ENCODE measurements around the gene ULK2. TPM values are rescaled to one million over a fixed set of nuclear protein-coding genes. Genes with fewer than 3 reads are reported as not detected.

The ULK2 gene
- total RNA-seq, 4 donors from 2014 or later: 31.6 to 54.8 (median 45.9) TPM

DNA sequence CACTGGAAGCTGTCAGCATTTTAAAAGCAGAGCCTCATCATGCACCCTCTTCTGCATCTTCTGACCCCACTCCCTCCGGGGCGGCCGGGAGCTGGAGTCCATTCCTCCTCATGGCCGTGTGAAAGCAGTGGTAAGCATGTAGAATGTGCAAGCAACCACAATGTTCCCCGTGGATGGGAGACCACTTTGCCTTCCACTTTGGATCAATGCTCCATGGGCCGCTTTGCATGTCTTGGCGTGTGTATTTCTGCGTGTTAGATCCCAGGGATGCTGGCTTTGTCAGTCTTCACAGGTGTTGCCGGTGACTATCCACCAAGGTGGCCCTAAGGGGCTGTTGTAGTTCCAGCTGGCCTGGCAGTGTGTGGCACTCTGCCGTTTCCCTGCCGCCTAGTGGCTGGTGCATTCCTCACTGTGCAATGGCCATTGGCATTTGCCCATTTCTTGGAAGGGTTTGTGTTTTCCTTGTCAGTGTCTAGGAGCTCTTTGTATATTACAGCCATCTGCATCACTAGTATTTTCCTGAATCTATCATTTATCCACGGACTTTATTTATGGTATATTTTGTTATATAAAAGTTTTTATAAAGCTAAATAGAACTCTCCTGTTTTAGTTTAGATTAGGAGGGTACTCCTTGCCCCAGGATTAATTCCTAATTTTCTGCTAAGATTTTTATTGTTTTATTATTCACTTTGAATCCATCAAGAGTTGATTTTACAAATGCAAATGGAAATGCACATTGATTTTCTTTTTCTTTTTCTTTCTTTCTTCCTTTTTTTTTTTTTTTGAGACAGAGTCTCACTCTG lies 113.9 kb downstream of the ULK2 start:
- Histone ChIP-seq H3K27me3 (no peaks in the 10 kb centered on the region), H3K27ac (no peak overlapping the region), H3K9me3 (no peaks in the 10 kb centered on the region), H3K36me3 (no peaks in the 10 kb centered on the region), H3K4me3 (no peak overlapping the region), H3K4me1 (peaks cover 0 to 17% (median 6%) of the 10 kb centered on the region in 4 donors)
- DNase-seq (ENCODE audit: low spot score in 2 of 2): no peak
- TF ChIP-seq EP300 (IDR thresholded peaks at IDR 0.05): no peak
- TF ChIP-seq, protein P1, sequence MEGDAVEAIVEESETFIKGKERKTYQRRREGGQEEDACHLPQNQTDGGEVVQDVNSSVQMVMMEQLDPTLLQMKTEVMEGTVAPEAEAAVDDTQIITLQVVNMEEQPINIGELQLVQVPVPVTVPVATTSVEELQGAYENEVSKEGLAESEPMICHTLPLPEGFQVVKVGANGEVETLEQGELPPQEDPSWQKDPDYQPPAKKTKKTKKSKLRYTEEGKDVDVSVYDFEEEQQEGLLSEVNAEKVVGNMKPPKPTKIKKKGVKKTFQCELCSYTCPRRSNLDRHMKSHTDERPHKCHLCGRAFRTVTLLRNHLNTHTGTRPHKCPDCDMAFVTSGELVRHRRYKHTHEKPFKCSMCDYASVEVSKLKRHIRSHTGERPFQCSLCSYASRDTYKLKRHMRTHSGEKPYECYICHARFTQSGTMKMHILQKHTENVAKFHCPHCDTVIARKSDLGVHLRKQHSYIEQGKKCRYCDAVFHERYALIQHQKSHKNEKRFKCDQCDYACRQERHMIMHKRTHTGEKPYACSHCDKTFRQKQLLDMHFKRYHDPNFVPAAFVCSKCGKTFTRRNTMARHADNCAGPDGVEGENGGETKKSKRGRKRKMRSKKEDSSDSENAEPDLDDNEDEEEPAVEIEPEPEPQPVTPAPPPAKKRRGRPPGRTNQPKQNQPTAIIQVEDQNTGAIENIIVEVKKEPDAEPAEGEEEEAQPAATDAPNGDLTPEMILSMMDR (IDR thresholded peaks at IDR 0.05): peak in 4 of 5 experiments; percentile 29 to 43 (median 32)
- WGBS, 2 donors: 71 to 76% methylated on average over 12 of the region's 12 CpGs

DNA sequence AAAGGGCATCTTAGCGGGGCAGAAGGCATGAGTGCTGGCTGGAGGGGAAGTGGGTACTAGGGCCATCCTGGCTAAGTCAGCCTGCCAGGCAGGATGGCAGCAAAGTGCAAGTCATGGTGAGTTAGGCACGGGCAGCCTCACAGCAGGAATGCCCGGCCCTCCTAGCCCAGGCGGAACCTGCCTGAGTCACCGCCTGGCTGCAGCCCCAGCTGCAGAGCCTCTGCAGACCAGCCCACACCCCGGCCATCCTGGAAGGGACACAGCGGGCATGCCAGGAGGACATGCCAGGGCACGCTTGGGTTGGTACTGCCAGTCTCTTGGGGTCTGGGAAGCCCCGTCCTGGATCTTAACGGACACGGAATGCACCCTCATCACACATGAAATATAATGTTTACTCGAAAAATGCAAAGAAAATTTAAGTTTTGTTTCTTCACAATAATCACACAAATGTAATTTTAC lies 114.7 kb downstream of the ULK2 start:
- 44 to 67% methylated on average over 9 to 12 of the region's 12 CpGs for WGBS, 2 donors
- Histone ChIP-seq H3K36me3 (no peaks in the 10 kb centered on the region), H3K4me1 (peaks cover 0 to 25% (median 9%) of the 10 kb centered on the region in 4 donors), H3K27me3 (no peaks in the 10 kb centered on the region), H3K27ac (peak overlapping the region in 3 of 4 donors; percentile 21 to 75 (median 55)), H3K9me3 (no peaks in the 10 kb centered on the region), H3K4me3 (no peak overlapping the region)
- no peak for DNase-seq (ENCODE audit: low spot score in 2 of 2)
- TF ChIP-seq, protein P1 (IDR thresholded peaks at IDR 0.05): no peak
- TF ChIP-seq EP300 (IDR thresholded peaks at IDR 0.05): no peak
- no peak for TF ChIP-seq POLR2A (IDR thresholded peaks at IDR 0.05)

DNA sequence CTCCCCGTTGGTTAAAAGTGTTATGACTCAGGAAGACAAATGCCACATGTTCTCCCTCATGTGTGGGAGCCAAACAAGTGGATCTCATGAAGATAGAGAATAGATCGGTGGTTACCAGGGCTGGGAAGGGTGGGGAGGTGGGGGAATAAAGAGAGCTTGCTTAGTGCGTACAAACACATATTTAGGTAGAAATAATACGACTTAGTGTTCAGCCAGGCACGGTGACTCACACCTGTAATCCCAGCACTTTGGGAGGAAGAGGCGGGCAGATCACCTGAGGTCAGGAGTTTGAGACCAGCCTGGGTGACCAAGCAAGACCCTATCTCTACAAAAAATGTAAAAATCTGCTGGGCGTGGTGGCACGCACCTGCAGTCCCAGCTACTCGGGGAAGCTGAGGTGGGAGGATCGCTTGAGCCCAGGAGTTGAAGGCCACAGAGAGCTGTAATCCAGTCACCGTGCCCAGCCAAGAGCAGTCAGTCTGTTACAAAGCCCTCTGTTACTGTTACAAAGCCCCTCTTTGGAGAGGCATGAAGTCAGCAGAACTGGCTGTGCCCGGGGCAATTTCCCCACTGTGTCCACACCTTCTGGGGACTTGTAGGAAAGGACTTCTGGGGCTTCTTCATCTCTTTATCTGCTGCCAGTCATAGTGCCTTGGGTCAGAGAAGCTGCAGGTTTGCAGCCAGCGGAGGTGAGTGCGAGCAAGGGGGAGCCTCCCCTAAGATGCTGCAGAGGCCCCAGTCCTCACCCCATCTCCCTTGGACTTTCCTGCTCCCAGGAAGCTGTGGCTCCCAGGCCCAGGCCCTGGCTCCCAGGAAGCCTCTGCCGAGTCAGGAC lies 115.3 kb downstream of the ULK2 start:
- H3K27ac ChIP-seq: peak overlapping the region in 3 of 4 donors; percentile 21 to 75 (median 55)
- DNase-seq (ENCODE audit: low spot score in 2 of 2): no peak
- no peak for TF ChIP-seq POLR2A (IDR thresholded peaks at IDR 0.05)
- TF ChIP-seq EP300 (IDR thresholded peaks at IDR 0.05): no peak
- TF ChIP-seq, protein P1 (IDR thresholded peaks at IDR 0.05): no peak
- no peaks in the 10 kb centered on the region for H3K27me3 ChIP-seq
- peaks cover 0 to 26% (median 10%) of the 10 kb centered on the region in 4 donors for H3K4me1 ChIP-seq
- H3K4me3 ChIP-seq: no peak overlapping the region
- H3K36me3 ChIP-seq: no peaks in the 10 kb centered on the region
- no peaks in the 10 kb centered on the region for H3K9me3 ChIP-seq
- 80 to 82% methylated on average over 15 of the region's 15 CpGs for WGBS, 2 donors

DNA sequence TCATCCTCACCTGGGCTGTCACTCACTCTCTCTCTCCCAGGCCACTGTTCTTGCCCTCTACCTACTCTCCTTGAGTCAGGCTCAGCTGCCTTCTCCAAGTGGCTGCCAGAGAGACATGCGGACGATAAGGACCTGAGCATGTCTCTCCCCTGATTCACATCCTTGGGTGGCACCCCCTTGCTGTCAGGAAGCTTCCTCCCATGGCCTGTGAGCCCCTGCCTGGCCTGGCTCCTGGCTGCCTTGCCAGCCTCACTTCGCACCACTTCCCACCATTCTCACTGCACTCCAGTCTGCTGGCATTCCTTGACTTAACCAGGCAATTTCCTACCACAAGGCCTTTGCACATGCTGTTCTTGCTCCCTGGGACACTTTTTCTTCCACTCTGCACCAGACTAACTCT lies 116.9 kb downstream of the ULK2 start:
- Histone ChIP-seq H3K4me3 (no peak overlapping the region), H3K27me3 (no peaks in the 10 kb centered on the region), H3K27ac (no peak overlapping the region), H3K9me3 (no peaks in the 10 kb centered on the region), H3K36me3 (no peaks in the 10 kb centered on the region), H3K4me1 (peaks cover 0 to 26% (median 10%) of the 10 kb centered on the region in 4 donors)
- TF ChIP-seq POLR2A (IDR thresholded peaks at IDR 0.05) (no peak), EP300 (IDR thresholded peaks at IDR 0.05) (no peak)
- TF ChIP-seq, protein P1 (IDR thresholded peaks at IDR 0.05): no peak
- 96% methylated on average over 3 of the region's 3 CpGs for WGBS, 2 donors
- no peak for DNase-seq (ENCODE audit: low spot score in 2 of 2)
